Effector memory CD8-positive, alpha-beta T cell (primary cell): ENCODE measurements around the gene ZNRF2.
"Not testable (repeated sequence)": the region's sequence is repeated elsewhere in the genome, so short reads cannot be mapped to it uniquely, and the experiment has no call there.

Experiments used
- ATAC-seq: fragments of 150-1000 bp; cut with Tn5 transposase; replicated peaks from 2 replicates; pipeline ENCODE4 v1.10.0; 2021; ENCODE audit warnings: mild to moderate bottlenecking, moderate library complexity
- DNase-seq, 3 experiments: peaks; one replicate each; pipeline ENCODE4 v3.0.0; 2021
- H3K27ac Mint-ChIP-seq, 2 donors: one replicate each; pipeline ENCODE4 v1.8.0; 2022; ENCODE audit warnings: mild to moderate bottlenecking in 2 of 2, mixed read lengths in 2 of 2, moderate library complexity in 2 of 2
- H3K27me3 Mint-ChIP-seq, 2 donors: one replicate each; pipeline ENCODE4 v1.8.0; 2022; ENCODE audit warnings: mixed read lengths in 2 of 2
- H3K36me3 Mint-ChIP-seq: one replicate; pipeline ENCODE4 v1.8.0; 2022; ENCODE audit warnings: mild to moderate bottlenecking, moderate library complexity, mixed read lengths; ENCODE audit not compliant: insufficient read depth
- H3K4me1 Mint-ChIP-seq, 2 donors: one replicate each; pipeline ENCODE4 v1.8.0; 2022; ENCODE audit warnings: low read depth in 2 of 2, mixed read lengths in 2 of 2
- H3K4me3 Mint-ChIP-seq, 2 donors: one replicate each; pipeline ENCODE4 v1.8.0; 2022; ENCODE audit warnings: mild to moderate bottlenecking in 2 of 2, mixed read lengths in 2 of 2, moderate library complexity in 2 of 2
- H3K9me3 Mint-ChIP-seq, 2 donors: one replicate each; pipeline ENCODE4 v1.8.0; 2022; ENCODE audit warnings: mixed read lengths in 2 of 2

The ZNRF2 gene

DNA sequence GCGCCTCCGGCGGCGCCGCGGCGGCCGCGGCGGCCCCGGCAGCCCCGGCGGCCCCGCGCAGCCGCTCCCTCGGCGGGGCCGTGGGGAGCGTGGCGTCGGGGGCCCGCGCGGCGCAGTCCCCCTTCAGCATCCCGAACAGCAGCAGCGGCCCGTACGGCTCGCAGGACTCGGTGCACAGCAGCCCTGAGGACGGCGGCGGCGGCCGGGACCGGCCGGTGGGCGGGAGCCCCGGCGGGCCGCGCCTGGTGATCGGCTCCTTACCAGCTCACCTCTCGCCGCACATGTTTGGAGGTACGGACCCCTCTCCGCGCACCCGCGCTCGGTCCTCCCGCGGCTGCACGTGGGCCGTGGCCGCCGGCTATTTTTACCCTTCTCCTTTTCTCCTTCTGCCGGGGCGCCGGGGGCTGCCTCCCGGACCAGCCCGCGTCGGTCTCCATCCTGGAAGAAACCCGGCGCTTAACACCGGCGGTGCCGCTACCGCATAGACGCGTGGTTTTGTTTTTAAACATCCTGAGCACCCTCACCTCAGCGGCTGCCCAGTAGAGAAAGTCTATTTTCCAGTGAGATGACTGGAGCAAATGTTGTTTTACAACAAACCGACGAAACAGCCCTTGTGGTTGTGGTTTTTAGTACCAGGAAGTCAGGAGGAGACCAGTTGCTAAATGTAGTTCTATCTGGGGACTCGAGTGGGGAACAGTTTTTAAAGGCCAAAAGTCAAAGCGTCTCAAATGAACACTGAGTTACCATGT lies 1.3 kb downstream of the ZNRF2 start:
- peak; percentile 2 for ATAC-seq
- H3K9me3 Mint-ChIP-seq: peaks cover 0 to 2% of the 10 kb centered on the region in 2 donors
- H3K27ac Mint-ChIP-seq: peak overlapping the region; percentile 95 to 97
- H3K4me3 Mint-ChIP-seq: peak overlapping the region; percentile 93 to 99
- no peaks in the 10 kb centered on the region for H3K27me3 Mint-ChIP-seq
- H3K36me3 Mint-ChIP-seq: peaks cover 33% of the 10 kb centered on the region
- peak; percentile 44 to 58 (median 55) for DNase-seq
- H3K4me1 Mint-ChIP-seq: peaks cover 43 to 56% of the 10 kb centered on the region in 2 donors

- no peaks in the 10 kb centered on the region for H3K27me3 Mint-ChIP-seq
- H3K4me3 Mint-ChIP-seq: peak overlapping the region; percentile 93 to 99
- H3K4me1 Mint-ChIP-seq: peaks cover 50 to 62% of the 10 kb centered on the region in 2 donors
- H3K27ac Mint-ChIP-seq: peak overlapping the region in 1 of 2 donors; percentile 64
- DNase-seq: no peak
- ATAC-seq: no peak
- peaks cover 33% of the 10 kb centered on the region for H3K36me3 Mint-ChIP-seq
- peaks cover 0 to 2% of the 10 kb centered on the region in 2 donors for H3K9me3 Mint-ChIP-seq
These were observed 2.4 kb downstream of the ZNRF2 start for GRCh38 chr7:30286749-30287148.

GRCh38 chr7:30287625-30288024 lies 3.2 kb downstream of the ZNRF2 start:
- DNase-seq, ATAC-seq, H3K9me3 Mint-ChIP-seq, H3K27me3 Mint-ChIP-seq, H3K27ac Mint-ChIP-seq: not testable (repeated sequence)
- H3K4me1 Mint-ChIP-seq: peaks cover 54 to 66% of the 10 kb centered on the region in 2 donors
- H3K36me3 Mint-ChIP-seq: peaks cover 33% of the 10 kb centered on the region
- peak overlapping the region; percentile 39 to 99 for H3K4me3 Mint-ChIP-seq

DNA sequence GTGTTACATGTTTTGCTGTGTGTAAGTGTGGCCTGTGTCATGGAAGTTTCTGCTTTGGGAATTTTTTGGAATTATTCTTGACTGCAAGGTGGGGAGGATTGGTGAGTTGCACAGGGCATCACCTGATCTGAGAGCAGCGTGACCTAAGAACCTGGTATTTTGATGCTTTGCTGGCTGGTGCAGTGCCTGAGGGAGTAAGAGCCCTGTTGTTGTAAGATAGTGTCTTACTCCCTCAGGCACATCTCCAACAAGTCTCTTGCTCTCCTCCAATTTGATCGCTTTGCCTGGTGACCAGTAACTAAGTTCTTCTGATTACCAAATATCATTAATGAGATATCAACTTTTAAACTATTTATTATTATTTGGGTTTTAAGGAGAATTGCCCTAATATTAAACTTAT lies 5.2 kb downstream of the ZNRF2 start:
- H3K4me3 Mint-ChIP-seq: peak overlapping the region; percentile 54 to 99
- not testable (repeated sequence) for DNase-seq

DNA sequence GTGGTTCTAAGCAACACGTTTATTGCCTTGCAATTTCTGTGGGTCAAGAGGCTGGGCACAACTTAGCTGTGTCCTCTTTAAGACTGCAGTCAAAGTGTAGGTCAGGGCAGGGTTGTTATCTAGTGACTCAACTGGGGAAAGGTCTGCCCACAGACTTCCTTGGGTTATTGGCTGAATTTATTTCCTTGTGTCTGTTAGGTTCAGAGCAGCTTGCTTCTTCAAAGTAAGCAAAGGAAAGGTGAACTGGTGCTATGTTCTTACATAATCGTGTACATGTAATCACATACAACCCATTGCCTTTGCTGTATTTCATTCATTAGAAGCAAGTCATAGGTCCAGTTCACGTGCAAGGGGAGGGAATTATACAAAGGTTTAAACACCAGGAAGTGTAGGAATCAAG lies 5.9 kb downstream of the ZNRF2 start:
- H3K36me3 Mint-ChIP-seq: peaks cover 24% of the 10 kb centered on the region
- DNase-seq, H3K9me3 Mint-ChIP-seq, H3K27me3 Mint-ChIP-seq, ATAC-seq: not testable (repeated sequence)
- peaks cover 56 to 77% of the 10 kb centered on the region in 2 donors for H3K4me1 Mint-ChIP-seq
- H3K27ac Mint-ChIP-seq: peak overlapping the region in 1 of 2 donors; percentile 87
- H3K4me3 Mint-ChIP-seq: peak overlapping the region; percentile 56 to 99

More for the DNA sequence above, 5.2 kb downstream of the ZNRF2 start:
- Mint-ChIP-seq H3K4me1 (peaks cover 54 to 70% of the 10 kb centered on the region in 2 donors), H3K27ac (peak overlapping the region in 1 of 2 donors; percentile 57), H3K36me3 (peaks cover 23% of the 10 kb centered on the region)
- H3K9me3 Mint-ChIP-seq, ATAC-seq, H3K27me3 Mint-ChIP-seq: not testable (repeated sequence)

- not testable (repeated sequence) for H3K9me3 Mint-ChIP-seq, DNase-seq, ATAC-seq, H3K36me3 Mint-ChIP-seq, H3K27me3 Mint-ChIP-seq
- peak overlapping the region; percentile 49 to 69 for H3K27ac Mint-ChIP-seq
- H3K4me3 Mint-ChIP-seq: peak overlapping the region in 1 of 2 donors; percentile 7
- H3K4me1 Mint-ChIP-seq: peaks cover 51 to 82% of the 10 kb centered on the region in 2 donors
These were observed 8.1 kb downstream of the ZNRF2 start for GRCh38 chr7:30292416-30293038.

- H3K4me3 Mint-ChIP-seq, H3K27me3 Mint-ChIP-seq, ATAC-seq, H3K36me3 Mint-ChIP-seq, H3K9me3 Mint-ChIP-seq, DNase-seq: not testable (repeated sequence)
- Mint-ChIP-seq H3K27ac (peak overlapping the region in 1 of 2 donors; percentile 50), H3K4me1 (peaks cover 31 to 73% of the 10 kb centered on the region in 2 donors)
These were observed 11.9 kb downstream of the ZNRF2 start for GRCh38 chr7:30296304-30296703.

DNA sequence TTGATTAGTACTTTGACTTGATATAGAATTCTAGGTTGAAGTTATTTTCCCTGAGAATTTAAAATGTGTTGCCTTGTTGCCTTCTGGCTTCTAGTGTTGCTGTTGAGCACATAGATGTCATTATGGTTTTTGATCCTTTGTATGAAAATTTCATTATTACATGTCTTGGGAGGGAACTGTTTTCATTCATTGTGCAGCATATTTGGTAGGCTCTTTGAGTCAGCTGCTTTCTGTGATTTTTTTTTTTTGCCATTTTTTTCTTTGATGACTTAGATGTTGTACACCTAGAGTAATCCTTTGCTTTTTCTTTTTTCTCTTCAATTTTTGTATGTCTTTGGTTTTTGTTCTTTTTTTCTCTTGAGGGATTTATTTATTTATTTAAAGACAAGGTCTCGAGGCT lies 13.1 kb downstream of the ZNRF2 start:
- H3K4me1 Mint-ChIP-seq: peaks cover 26 to 67% of the 10 kb centered on the region in 2 donors
- H3K36me3 Mint-ChIP-seq, H3K27me3 Mint-ChIP-seq, H3K27ac Mint-ChIP-seq, DNase-seq, H3K9me3 Mint-ChIP-seq, ATAC-seq: not testable (repeated sequence)
- peak overlapping the region in 1 of 2 donors; percentile 55 for H3K4me3 Mint-ChIP-seq

DNA sequence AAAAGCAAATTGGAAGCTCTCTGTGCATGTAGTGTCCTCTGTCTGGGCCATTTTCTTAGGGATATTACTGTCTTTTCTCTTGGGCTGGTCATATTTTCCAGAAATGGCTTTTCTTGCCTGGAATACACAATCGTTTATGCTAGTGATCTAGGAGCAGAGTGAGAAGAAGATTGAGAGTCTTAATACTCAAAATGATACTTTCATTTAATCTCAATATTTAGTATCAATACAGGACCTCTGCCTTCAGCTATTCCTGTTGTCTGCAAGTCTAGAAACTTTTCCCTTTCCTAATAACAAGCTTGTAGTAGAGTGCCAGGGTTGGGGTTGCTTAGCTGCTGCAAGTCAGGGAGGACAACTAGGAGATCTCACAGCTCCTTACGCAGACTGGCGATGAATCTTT lies 14.0 kb downstream of the ZNRF2 start:
- H3K27me3 Mint-ChIP-seq, ATAC-seq, DNase-seq, H3K9me3 Mint-ChIP-seq, H3K36me3 Mint-ChIP-seq: not testable (repeated sequence)
- peak overlapping the region in 1 of 2 donors; percentile 26 for H3K27ac Mint-ChIP-seq
- peaks cover 23 to 67% of the 10 kb centered on the region in 2 donors for H3K4me1 Mint-ChIP-seq
- peak overlapping the region in 1 of 2 donors; percentile 2 for H3K4me3 Mint-ChIP-seq

GRCh38 chr7:30301751-30302150 lies 17.4 kb downstream of the ZNRF2 start:
- Mint-ChIP-seq H3K27ac (no peak overlapping the region), H3K36me3 (peaks cover 3% of the 10 kb centered on the region), H3K9me3 (no peaks in the 10 kb centered on the region), H3K4me3 (no peak overlapping the region), H3K4me1 (peaks cover 23 to 63% of the 10 kb centered on the region in 2 donors), H3K27me3 (no peaks in the 10 kb centered on the region)
- no peak for ATAC-seq
- no peak for DNase-seq

GRCh38 chr7:30302656-30303311 lies 18.4 kb downstream of the ZNRF2 start:
- H3K36me3 Mint-ChIP-seq: peaks cover 4% of the 10 kb centered on the region
- no peak overlapping the region for H3K4me3 Mint-ChIP-seq
- peaks cover 23 to 61% of the 10 kb centered on the region in 2 donors for H3K4me1 Mint-ChIP-seq
- H3K27me3 Mint-ChIP-seq: no peaks in the 10 kb centered on the region
- peak overlapping the region in 1 of 2 donors; percentile 41 for H3K27ac Mint-ChIP-seq
- ATAC-seq (no peak), DNase-seq (no peak)
- no peaks in the 10 kb centered on the region for H3K9me3 Mint-ChIP-seq

DNA sequence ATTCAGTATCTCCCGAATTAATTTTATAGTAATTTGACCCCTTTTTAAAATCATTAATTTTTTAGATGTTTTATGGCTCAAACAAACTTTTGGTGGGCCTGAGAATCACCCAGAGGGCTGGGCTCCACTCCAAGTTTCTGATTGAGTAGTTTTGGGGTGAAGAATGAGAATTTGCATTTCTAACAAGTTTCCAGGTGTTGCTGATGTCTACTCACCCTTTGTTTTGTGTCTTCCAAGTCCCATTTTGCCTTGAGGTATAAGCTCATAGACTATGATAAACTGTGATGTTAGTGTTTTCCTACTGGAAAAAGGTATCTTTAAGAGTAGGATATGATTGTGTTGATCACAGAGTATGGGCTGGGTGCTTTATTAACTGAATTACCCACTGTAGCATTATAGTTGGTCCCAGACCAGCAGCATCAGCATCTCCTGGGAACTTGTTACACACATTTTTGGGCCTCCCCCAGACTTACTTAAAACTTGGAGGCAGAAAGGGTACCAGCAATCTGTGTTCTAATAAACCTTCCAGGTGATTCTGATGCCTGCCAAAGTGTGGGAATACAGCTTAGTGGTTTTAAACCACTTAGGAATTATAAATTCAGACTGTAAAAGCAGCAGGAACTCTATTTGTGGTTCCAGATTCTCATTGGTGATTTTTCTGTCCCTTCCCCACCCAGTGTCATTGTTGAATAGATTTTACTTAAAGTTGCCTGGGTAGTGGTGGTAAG lies 19.1 kb downstream of the ZNRF2 start:
- Mint-ChIP-seq H3K27me3 (no peaks in the 10 kb centered on the region), H3K27ac (no peak overlapping the region), H3K4me3 (no peak overlapping the region), H3K36me3 (peaks cover 2% of the 10 kb centered on the region), H3K4me1 (peaks cover 22 to 63% of the 10 kb centered on the region in 2 donors), H3K9me3 (no peaks in the 10 kb centered on the region)
- ATAC-seq (no peak), DNase-seq (no peak)
